Stimulated activated CD8-positive, alpha-beta memory T cell treated with anti-CD3 and anti-CD28 coated beads, Interleukin-15, amount 100 ng/mL, for 24 hours (primary cell): Measurements from ENCODE around the gene ZDHHC13.

Experiments
- DNase-seq: peaks from one replicate; pipeline ENCODE4 v3.0.0-alpha.2; 2020; ENCODE audit warnings: low read depth

ZDHHC13 gene

DNA sequence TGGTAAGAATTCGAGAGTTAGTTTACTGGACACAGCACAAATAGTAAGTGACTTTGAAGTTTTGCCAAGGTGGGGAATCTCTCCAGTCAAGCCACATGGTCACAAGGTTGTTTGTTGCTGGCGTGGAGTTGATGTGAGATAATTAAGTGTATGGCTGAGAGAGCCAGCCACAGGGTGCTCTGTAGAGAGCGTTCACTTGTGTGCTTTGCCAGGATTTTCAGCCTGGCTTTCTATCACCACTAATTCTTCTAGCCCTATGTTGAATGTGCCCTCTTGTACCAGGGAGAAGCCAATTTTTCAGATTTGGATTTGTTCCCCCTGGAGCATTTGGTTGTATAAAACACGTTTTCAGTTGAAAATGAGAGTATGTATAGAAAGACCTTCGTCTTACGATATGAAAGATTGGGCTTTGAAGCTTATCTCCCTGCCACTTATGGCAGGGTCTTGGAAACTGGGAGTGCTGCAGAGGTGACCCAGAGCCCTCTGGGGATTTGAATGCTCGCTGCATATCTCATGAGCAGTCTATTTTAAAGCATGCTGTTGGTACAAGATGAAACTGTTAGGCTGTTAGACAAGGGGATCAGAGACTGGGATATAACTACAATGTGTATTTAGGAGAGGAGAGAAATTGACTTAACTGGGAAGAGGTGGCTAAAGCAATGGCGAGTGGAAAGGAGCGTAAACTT, 56.2 kb downstream of the ZDHHC13 start:
- DNase-seq = no peak

- DNase-seq = no peak
Measured at GRCh38 chr11:19173964-19174638, 57.1 kb downstream of the ZDHHC13 start.

DNA sequence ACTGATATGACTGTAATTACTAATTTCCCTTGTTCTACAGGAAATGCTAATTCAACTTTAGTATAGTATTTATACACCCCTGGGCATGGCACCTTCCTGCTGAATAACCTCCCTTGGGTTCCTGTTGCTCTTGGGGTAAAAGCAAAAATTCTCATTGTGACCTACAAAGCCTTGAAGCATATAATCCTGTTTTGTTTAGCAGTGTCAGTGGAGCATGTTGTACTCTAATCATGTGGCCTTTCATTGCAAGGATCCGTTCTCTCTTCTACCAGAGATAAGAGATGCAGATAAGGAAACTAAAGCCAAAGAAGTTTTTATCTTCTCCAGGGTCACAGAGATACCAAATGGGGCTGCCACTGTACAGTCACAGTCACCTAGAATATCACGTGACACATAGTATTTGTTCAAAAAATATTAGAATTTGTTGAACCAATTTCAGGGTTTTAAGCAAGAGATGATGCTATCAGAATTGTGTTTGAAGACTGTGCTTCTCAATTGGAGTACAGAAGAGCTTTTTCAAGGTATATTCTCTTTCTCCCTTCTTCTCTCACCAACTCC, 59.7 kb downstream of the ZDHHC13 start:
- no peak for DNase-seq

DNA sequence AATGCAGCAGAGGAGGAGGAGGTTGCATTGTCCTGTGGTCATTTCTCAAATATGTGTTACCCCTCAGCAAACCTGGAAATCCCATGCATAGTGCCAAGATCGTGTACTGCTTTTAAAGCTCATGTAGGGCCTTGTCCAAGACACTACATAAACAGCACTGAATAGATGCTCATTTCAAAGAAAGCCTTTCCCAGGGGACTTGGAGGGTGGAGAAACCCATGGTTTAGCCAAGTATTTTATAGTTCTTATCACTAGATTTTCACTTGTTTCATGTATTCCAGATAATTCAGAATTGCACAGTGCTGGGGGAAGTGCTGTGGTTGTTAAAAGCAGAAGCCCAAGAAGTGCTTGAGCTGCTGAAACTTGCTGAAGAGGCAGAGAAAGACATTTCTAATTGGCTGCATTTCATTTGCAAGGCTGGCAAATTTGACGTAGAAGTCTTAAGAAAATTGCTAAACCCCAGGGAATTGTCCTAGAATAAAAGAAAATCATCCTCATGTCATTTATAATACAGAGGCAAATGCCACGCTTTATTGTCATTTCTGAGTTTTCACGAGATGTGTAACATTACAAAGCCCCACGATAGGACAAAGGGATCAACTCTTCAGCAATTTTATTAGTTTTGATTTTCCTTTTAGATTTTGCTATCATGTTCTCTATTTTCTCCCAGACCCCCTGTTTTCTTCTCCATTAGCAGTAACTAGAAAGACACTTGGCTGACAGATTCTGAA, 64.7 kb downstream of the ZDHHC13 start:
- DNase-seq = no peak

DNA sequence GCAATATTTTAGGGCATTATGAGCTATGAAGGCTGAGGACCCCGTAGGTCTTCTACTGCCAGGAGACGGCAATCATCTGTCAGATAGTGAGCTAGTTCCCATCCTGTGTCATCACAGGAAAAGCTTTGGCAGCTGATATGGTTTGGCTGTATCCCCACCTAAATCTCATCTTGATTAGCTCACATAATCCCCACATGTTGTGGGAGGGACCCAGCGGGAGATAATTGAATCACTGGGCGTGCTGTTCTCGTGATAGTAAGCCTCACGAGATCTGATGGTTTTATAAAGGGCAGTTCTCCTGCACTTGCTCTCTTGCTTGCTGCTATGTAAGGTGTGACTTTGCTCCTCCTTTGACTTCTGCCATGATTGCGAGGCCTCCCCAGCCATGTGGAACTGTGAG, 66.7 kb downstream of the ZDHHC13 start:
- DNase-seq = no peak

- DNase-seq = no peak
Measured at GRCh38 chr11:19185036-19185435, 68.1 kb downstream of the ZDHHC13 start.

GRCh38 chr11:19185516-19186052, 68.6 kb downstream of the ZDHHC13 start:
- no peak for DNase-seq

- DNase-seq = no peak
Measured at GRCh38 chr11:19187114-19187832, 70.3 kb downstream of the ZDHHC13 start.

GRCh38 chr11:19187833-19188258, 70.9 kb downstream of the ZDHHC13 start:
- DNase-seq = no peak

- no peak for DNase-seq
Measured at GRCh38 chr11:19191530-19192169, 74.7 kb downstream of the ZDHHC13 start.

DNA sequence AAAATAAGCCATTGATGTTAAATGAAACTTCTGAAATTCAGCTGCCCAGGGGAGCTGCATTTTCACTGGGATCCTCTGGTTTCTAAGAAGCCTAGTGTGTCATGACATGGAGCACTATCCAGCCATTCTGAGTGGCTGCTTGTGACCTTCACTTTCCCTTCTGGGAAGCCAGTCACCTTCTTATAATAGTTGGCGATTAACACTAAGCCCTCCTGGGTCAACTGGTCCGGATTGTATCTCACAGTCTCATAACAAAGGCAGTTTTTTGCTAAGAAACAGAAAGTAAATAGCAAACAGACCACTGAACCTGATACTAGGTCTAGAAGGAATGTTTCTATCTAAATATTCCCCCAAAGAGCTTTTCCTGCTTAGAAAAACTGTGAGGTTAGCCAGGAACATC, 76.9 kb downstream of the ZDHHC13 start:
- DNase-seq = no peak

GRCh38 chr11:19194620-19195308, 77.8 kb downstream of the ZDHHC13 start:
- no peak for DNase-seq

- DNase-seq = no peak
Measured at GRCh38 chr11:19196432-19196831, 79.5 kb downstream of the ZDHHC13 start.

GRCh38 chr11:19199048-19199447, 82.1 kb downstream of the ZDHHC13 start:
- no peak for DNase-seq

GRCh38 chr11:19199771-19200170, 82.8 kb downstream of the ZDHHC13 start:
- no peak for DNase-seq

DNA sequence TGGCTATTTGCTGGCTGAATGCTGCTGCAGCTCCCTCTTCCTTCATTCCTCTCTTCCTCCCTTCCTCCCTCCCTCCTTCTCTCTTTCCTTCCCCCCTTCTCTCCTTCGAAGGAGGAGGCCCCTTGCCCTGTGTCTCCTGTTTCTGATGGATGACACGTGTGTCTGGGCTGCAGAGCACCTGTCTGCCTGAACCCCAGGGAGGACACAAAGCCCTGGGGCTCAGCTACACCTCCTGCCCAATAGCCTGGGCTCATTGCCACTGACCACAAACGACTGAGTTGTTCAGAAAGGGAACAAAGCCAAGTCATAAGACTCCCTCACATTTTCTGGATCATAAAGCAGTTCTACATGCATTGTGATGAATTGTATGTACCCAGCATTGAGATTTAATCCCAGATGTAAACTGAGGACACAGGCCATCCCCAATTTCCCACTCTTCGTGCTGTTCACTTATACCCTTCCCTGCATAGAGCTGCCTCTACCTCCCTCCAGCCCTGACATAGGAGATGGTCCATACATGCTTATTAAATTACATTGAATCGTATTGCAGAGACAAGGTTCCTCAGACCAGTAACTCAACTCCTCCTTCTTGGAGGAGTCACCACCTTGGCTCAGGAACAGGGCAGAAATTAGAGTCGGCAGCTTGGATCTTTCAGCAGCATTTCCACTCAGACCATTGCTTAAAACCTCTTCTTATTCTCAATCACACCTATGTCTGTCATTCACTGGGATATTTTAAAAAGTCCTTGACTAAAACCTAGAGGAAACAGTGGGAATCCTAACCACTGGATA, 83.6 kb downstream of the ZDHHC13 start:
- DNase-seq = no peak

DNA sequence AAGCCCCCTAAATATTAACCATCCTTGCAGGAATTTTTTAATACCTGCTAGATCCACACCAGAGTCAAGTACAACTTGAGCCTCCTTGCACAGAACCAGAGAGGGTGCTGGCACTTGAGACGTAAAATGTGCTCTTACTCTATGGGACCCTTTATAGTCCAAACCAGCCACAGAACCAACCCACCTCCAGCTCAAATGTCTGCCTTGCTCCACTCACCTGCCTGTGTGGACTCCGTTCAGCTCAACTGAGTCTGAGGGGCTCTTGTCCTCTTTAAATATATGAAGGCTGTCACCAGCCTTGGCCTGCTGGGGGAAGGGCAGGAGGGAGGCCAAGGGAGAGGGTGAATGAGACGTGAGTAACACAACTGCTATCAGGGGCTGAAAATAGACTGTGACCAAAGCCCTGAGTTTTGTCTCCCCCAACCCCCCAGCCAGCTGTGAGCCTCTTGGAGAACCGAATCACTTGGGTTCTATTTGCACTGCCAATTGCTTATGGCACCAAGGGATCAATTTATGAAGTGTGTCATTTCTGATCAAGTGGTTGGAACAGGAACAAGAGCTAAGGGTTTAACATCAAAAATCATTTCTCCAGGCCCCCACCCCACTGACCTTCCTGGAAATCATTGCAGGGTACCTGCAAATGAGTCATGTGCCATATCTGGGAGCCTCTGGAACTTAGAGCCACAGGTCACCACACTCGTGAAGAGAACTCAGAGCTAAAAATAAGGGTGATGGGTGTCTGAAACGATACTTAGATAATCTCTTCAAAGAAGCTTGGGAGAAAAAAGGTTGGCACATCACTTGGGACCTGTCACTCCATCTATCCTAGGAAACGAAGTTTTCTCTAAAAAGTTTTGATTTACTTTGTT, 85.0 kb downstream of the ZDHHC13 start, which contains the start of gene CSRP3:
TSS of gene CSRP3 (minus strand) at position 247 of the 869 bp plus-strand sequence. CDS start 9,535 bp downstream, outside the sequence.
- DNase-seq = no peak

DNA sequence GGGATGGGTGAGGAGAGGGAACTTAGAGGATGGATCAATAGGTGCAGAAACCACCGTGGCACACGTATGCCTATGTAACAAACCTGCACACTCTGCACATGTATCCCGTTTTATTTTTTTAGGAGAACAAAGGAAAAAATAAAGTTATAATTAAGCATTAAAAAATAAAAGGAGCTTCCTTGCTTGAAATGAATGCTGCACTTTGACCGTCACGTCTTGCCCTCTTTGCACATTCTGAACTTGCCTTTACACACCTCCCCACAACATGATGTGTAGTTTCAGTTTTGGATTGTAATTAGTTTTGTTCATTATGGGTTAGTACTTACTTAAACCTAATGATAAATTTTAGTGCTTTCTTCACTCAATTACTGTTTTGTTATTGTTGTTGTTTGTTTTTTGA, 87.9 kb downstream of the ZDHHC13 start:
- DNase-seq = no peak

- DNase-seq = no peak
Measured at GRCh38 chr11:19208181-19208580, 91.2 kb downstream of the ZDHHC13 start.
